H1 (cell line): ENCODE results near the gene IFT27. TPM values are rescaled to one million over a fixed set of nuclear protein-coding genes. Genes with fewer than 3 reads are reported as not detected.

Experiments
- CTCF ChIA-PET: fragments of 300-600 bp; sonication (Branson Sonifier 250); formaldehyde crosslinking; loops from one replicate; lab custom pipeline; 2021; ENCODE audit not compliant: partially characterized antibody; lab: Charles Lee
- POLR2A ChIA-PET: fragments of 300-600 bp; sonication (Branson Sonifier 250); formaldehyde crosslinking; loops from one replicate; lab custom pipeline; 2021; ENCODE audit warnings: inconsistent platforms; ENCODE audit not compliant: partially characterized antibody; lab: Charles Lee
- DNase-seq, 2 experiments: peaks; one replicate each; pipeline versions ENCODE4 v3.0.0 to v3.0.0-alpha.2; 2010 to 2022; ENCODE audit warnings: low spot score in 2 of 2, low read depth in 1 of 2, mixed read lengths in 1 of 2
- FAIRE-seq: peaks from 2 replicates; lab custom pipeline; 2011; peaks lifted over from hg19 to GRCh38; lab: Jason Lieb, UNC
- H2AFZ ChIP-seq: 2 replicates; pipeline ENCODE4 v1.8.1; 2012; ENCODE audit warnings: low read length, inconsistent platforms
- H2AK5ac ChIP-seq: 2 replicates; pipeline ENCODE4 v1.6.1; 2013; ENCODE audit warnings: low read depth, low read length
- H2BK120ac ChIP-seq: replicated peaks from 2 replicates; pipeline ENCODE3; 2013; ENCODE audit warnings: low read depth, low read length, inconsistent platforms
- H2BK12ac ChIP-seq: 2 replicates; pipeline ENCODE4 v1.6.1; 2013; ENCODE audit warnings: low read depth, low read length
- H2BK15ac ChIP-seq: 2 replicates; pipeline ENCODE4 v1.6.1; 2013; ENCODE audit warnings: low read length
- H2BK20ac ChIP-seq: 2 replicates; pipeline ENCODE4 v1.6.1; 2013; ENCODE audit warnings: low read length
- H2BK5ac ChIP-seq: 2 replicates; pipeline ENCODE4 v1.6.1; 2013; ENCODE audit warnings: low read depth, low read length
- H3K14ac ChIP-seq: 2 replicates; pipeline ENCODE4 v1.6.1; 2013; ENCODE audit warnings: inconsistent platforms; ENCODE audit not compliant: insufficient read length
- H3K18ac ChIP-seq: 2 replicates; pipeline ENCODE4 v1.6.1; 2013; ENCODE audit warnings: low read length; ENCODE audit errors: extremely low read depth
- H3K23ac ChIP-seq: 2 replicates; pipeline ENCODE4 v1.6.1; 2013; ENCODE audit warnings: inconsistent platforms; ENCODE audit not compliant: insufficient read length
- H3K23me2 ChIP-seq: 2 replicates; pipeline ENCODE4 v1.6.1; 2013; ENCODE audit warnings: low read depth, low read length
- H3K27ac ChIP-seq: 2 replicates; pipeline ENCODE4 v1.6.1; 2011; ENCODE audit warnings: low read depth, low read length, inconsistent platforms
- H3K27me3 ChIP-seq, 4 experiments: replicated peaks in 1 of 4; 1 replicate in 1 of 4; 2 replicates in 3 of 4; pipeline versions ENCODE4 v1.6.1 to v1.8.1; 2011 to 2013; ENCODE audit warnings: low read length in 3 of 4, mild to moderate bottlenecking in 3 of 4, inconsistent platforms in 2 of 4, mixed read lengths in 2 of 4, moderate library complexity in 1 of 4; ENCODE audit not compliant: control insufficient read depth in 3 of 4, insufficient read depth in 3 of 4; ENCODE audit errors: extremely low read depth in 1 of 4
- H3K36me3 ChIP-seq, 4 experiments: 2 replicates each; pipeline versions ENCODE4 v1.6.1 to v1.8.1; 2011 to 2013; ENCODE audit warnings: mild to moderate bottlenecking in 4 of 4, low read length in 3 of 4, moderate library complexity in 2 of 4, control low read depth in 1 of 4, inconsistent platforms in 1 of 4; ENCODE audit not compliant: insufficient read depth in 4 of 4, control insufficient read depth in 2 of 4
- H3K4ac ChIP-seq: replicated peaks from 2 replicates; pipeline ENCODE3; 2013; ENCODE audit warnings: low read length, low read depth, mixed read lengths, inconsistent platforms; ENCODE audit not compliant: insufficient read length
- H3K4me1 ChIP-seq, 4 experiments: replicated peaks in 1 of 4; 1 replicate in 1 of 4; 2 replicates in 3 of 4; pipeline versions ENCODE4 v1.6.1 to v1.8.1; 2011 to 2013; ENCODE audit warnings: low read length in 3 of 4, inconsistent platforms in 2 of 4, mixed read lengths in 1 of 4; ENCODE audit not compliant: insufficient read depth in 4 of 4, control insufficient read depth in 3 of 4
- H3K4me2 ChIP-seq, 2 experiments: 2 replicates each; pipeline versions ENCODE4 v1.6.1 to v1.8.1; 2011 to 2013; ENCODE audit warnings: low read depth in 2 of 2, low read length in 2 of 2, control low read depth in 1 of 2, inconsistent platforms in 1 of 2, mild to moderate bottlenecking in 1 of 2; ENCODE audit not compliant: insufficient read depth in 1 of 2
- H3K4me3 ChIP-seq, 4 experiments: fragments of 200-600, 300-600 bp in 1 of 4; sonication (generic), shearing (Covaris generic), sonication (Bioruptor Twin) in 1 of 4; 2 replicates each; pipeline versions ENCODE4 v1.5.1 to v1.8.1; 2011 to 2016; ENCODE audit warnings: low read length in 4 of 4, low read depth in 3 of 4, control low read depth in 2 of 4, inconsistent platforms in 2 of 4, mild to moderate bottlenecking in 2 of 4, mixed read lengths in 1 of 4, moderate library complexity in 1 of 4; ENCODE audit not compliant: insufficient read depth in 2 of 4; ENCODE audit errors: extremely low read depth in 1 of 4
- H3K56ac ChIP-seq: replicated peaks from 2 replicates; pipeline ENCODE3; 2013; ENCODE audit warnings: low read depth, mild to moderate bottlenecking, mixed read lengths, low read length, inconsistent platforms; ENCODE audit not compliant: insufficient read length
- H3K79me1 ChIP-seq: 2 replicates; pipeline ENCODE4 v1.6.1; 2013; ENCODE audit warnings: low read depth, low read length, control low read depth
- H3K79me2 ChIP-seq, 2 experiments: 2 replicates each; pipeline versions ENCODE4 v1.6.1 to v1.8.1; 2012 to 2013; ENCODE audit warnings: low read length in 2 of 2, mild to moderate bottlenecking in 2 of 2, inconsistent platforms in 1 of 2; ENCODE audit not compliant: insufficient read depth in 2 of 2, control insufficient read depth in 1 of 2
- H3K9ac ChIP-seq, 4 experiments: replicated peaks in 1 of 4; 1 replicate in 1 of 4; 2 replicates in 3 of 4; pipeline versions ENCODE4 v1.6.1 to v1.8.1; 2011 to 2013; ENCODE audit warnings: low read depth in 3 of 4, low read length in 3 of 4, control low read depth in 2 of 4, mild to moderate bottlenecking in 2 of 4, moderate library complexity in 2 of 4, inconsistent platforms in 1 of 4; ENCODE audit errors: extremely low read depth in 1 of 4
- H3K9me3 ChIP-seq, 2 experiments: 2 replicates each; pipeline versions ENCODE4 v1.6.1 to v1.8.1; 2012 to 2013; ENCODE audit warnings: mild to moderate bottlenecking in 2 of 2, moderate library complexity in 2 of 2, control low read depth in 1 of 2, inconsistent platforms in 1 of 2, low read depth in 1 of 2, low read length in 1 of 2, mixed read lengths in 1 of 2; ENCODE audit not compliant: insufficient read depth in 2 of 2
- H4K20me1 ChIP-seq, 2 experiments: replicated peaks in 1 of 2; 2 replicates each; pipeline versions ENCODE3 to v1.8.1; 2011 to 2013; ENCODE audit warnings: inconsistent platforms in 2 of 2, low read length in 2 of 2, mild to moderate bottlenecking in 1 of 2; ENCODE audit not compliant: insufficient read depth in 2 of 2, control insufficient read depth in 1 of 2
- H4K5ac ChIP-seq: 2 replicates; pipeline ENCODE4 v1.6.1; 2013; ENCODE audit warnings: low read length, low read depth, mixed read lengths, inconsistent platforms; ENCODE audit not compliant: insufficient read length
- H4K8ac ChIP-seq: 2 replicates; pipeline ENCODE4 v1.8.0; 2013; ENCODE audit warnings: mild to moderate bottlenecking, moderate library complexity, low read length, inconsistent platforms; ENCODE audit not compliant: insufficient read depth; ENCODE audit errors: extremely low read depth
- H4K91ac ChIP-seq: replicated peaks from 2 replicates; pipeline ENCODE3; 2013; ENCODE audit warnings: low read length, mixed read lengths, inconsistent platforms; ENCODE audit not compliant: insufficient read length
- BACH1 ChIP-seq: IDR thresholded peaks from 2 replicates; pipeline ENCODE4 v1.6.1; 2012; ENCODE audit warnings: low read length, improper control_type of control experiment
- CBX8 ChIP-seq: fragments of 300-800, 300-1000 bp; sonication (generic); IDR thresholded peaks from 2 replicates; pipeline ENCODE4 v1.7.1; 2016; ENCODE audit warnings: low read depth, low read length, borderline replicate concordance
- CHD1 ChIP-seq: IDR thresholded peaks from 2 replicates; pipeline ENCODE4 v1.6.1; 2012; ENCODE audit warnings: low read depth, low read length, improper control_type of control experiment
- CTBP2 ChIP-seq: IDR thresholded peaks from 2 replicates; pipeline ENCODE4 v1.7.0; 2011; ENCODE audit warnings: borderline replicate concordance, mild to moderate bottlenecking, moderate library complexity, mixed read lengths, low read length; ENCODE audit not compliant: insufficient read depth, insufficient read length
- JUN ChIP-seq: IDR thresholded peaks from 2 replicates; pipeline ENCODE4 v1.6.1; 2011; ENCODE audit warnings: low read depth, mild to moderate bottlenecking, improper control_type of control experiment, low read length
- KDM1A ChIP-seq: fragments of 200-600, 300-600 bp; sonication (generic); IDR thresholded peaks from 2 replicates; pipeline ENCODE4 v1.7.1; 2016; ENCODE audit warnings: mild to moderate bottlenecking, low read length, borderline replicate concordance
- MAFK ChIP-seq: IDR thresholded peaks from 2 replicates; pipeline ENCODE4 v1.6.1; 2012; ENCODE audit warnings: low read depth, mild to moderate bottlenecking, improper control_type of control experiment, low read length
- PHF8 ChIP-seq: fragments of 200-600 bp; sonication (generic); conservative IDR thresholded peaks from 2 replicates; pipeline ENCODE4 v1.7.1; 2012; ENCODE audit warnings: low read depth, mild to moderate bottlenecking, inconsistent platforms, low read length, moderate library complexity
- RBBP5 ChIP-seq: IDR thresholded peaks from 2 replicates; pipeline ENCODE4 v1.7.1; 2012; ENCODE audit warnings: low read depth, mild to moderate bottlenecking, inconsistent platforms, low read length, moderate library complexity, borderline replicate concordance
- SP4 ChIP-seq: IDR thresholded peaks from 2 replicates; pipeline ENCODE4 v1.6.1; 2012; ENCODE audit warnings: low read length, inconsistent platforms
- SRF ChIP-seq: IDR thresholded peaks from 2 replicates; pipeline ENCODE4 v1.6.1; 2011; ENCODE audit warnings: mild to moderate bottlenecking, low read depth, low read length, moderate library complexity
- WGBS, 2 experiments: shearing (Covaris generic) in 1 of 2; methylation state at CpG; one replicate each; pipeline versions ENCODE4 v1.1.6 to v1.1.7; 2013 to 2015; ENCODE audit warnings: low lambda C conversion rate in 2 of 2, mixed read lengths in 2 of 2, inconsistent platforms in 1 of 2, low coverage in 1 of 2, missing lambda C conversion rate in 1 of 2; ENCODE audit not compliant: insufficient replicate concordance in 2 of 2, insufficient coverage in 1 of 2, insufficient read length in 1 of 2; ENCODE audit errors: extremely low coverage in 1 of 2, missing lambda C conversion rate in 1 of 2; 5-methylcytosine and 5-hydroxymethylcytosine counted together
- polyA plus RNA-seq, 7 experiments: library from polyadenylated mRNA; depleted of rRNA in 3 of 7; stranded (reverse) in 5 of 7; unstranded in 2 of 7; fragments of >200 nt in 5 of 7; fragments of 200-250 nt in 2 of 7; gene quantifications; 1 replicate in 5 of 7; 2 replicates in 1 of 7; 4 replicates in 1 of 7; pipeline versions ENCODE4 v1.2.1 to v1.2.3, GENCODE V29; 2011 to 2013; ENCODE audit warnings: missing spikeins in 2 of 7, mixed read lengths in 2 of 7
- total RNA-seq: library from RNA; stranded (reverse); fragmentation: NEBNext Ultra II Directional; extraction: Animal tissue kit (Norgen Biotek cat#: 25700); gene quantifications from 2 replicates; pipeline ENCODE4 v1.2.1, GENCODE V29; 2021
- TF ChIP-seq, protein P1 (sequence below): IDR thresholded peaks from 2 replicates; pipeline ENCODE4 v1.6.1; 2011; ENCODE audit warnings: low read length, improper control_type of control experiment

Gene IFT27
- total and polyA plus RNA-seq, 2 of the 8 experiments (the other 6 are each of a cell fraction or from before 2014, with no cell fraction given) = 36.4 to 46.2 TPM

- Histone ChIP-seq H3K9ac (no peak overlapping the region), H4K5ac (no peak overlapping the region), H4K91ac (no peak overlapping the region), H3K79me1 (no peaks in the 10 kb centered on the region), H2BK12ac (no peak overlapping the region), H3K27ac (no peak overlapping the region), H2AK5ac (no peak overlapping the region), H3K23me2 (peaks cover 4% of the 10 kb centered on the region; the same call in 1 of the 2 replicates), H3K18ac (peak overlapping the region; percentile 13; the same call in 1 of the 2 replicates), H3K4me2 (no peak overlapping the region), H3K56ac (no peak overlapping the region), H3K4me1 (peaks cover 0 to 5% (median 0%) of the 10 kb centered on the region in 4 experiments; a peak in 2 of 7 replicates), H2BK15ac (no peak overlapping the region), H3K79me2 (no peaks in the 10 kb centered on the region), H3K9me3 (no peaks in the 10 kb centered on the region), H3K4me3 (no peak overlapping the region), H4K8ac (no peak overlapping the region), H2BK5ac (no peak overlapping the region), H2BK20ac (no peak overlapping the region), H2AFZ (no peak overlapping the region), H2BK120ac (no peak overlapping the region), H3K4ac (no peak overlapping the region), H3K27me3 (0 out of 7 replicates have a peak, but pooled peaks cover 0 to 2% (median 0%) of the 10 kb centered on the region in 4 experiments), H3K23ac (no peak overlapping the region), H3K14ac (no peak overlapping the region), H3K36me3 (no peaks in the 10 kb centered on the region), H4K20me1 (no peaks in the 10 kb centered on the region)
- FAIRE-seq (no peak), DNase-seq (no peak)
- WGBS, 2 experiments = 88% methylated on average over 7 of the region's 7 CpGs; no CpG with 5 or more reads in 1 of the 2 experiments
- ChIA-PET POLR2A (no interaction called here), CTCF (interaction anchor here (1.2 to 2.3 kb wide), 2 partner anchors 48 to 54 kb away, joined by 3 to 10 read pairs; partner anchors contain the start of gene NCF4)
- TF ChIP-seq MAFK (no peak), CTBP2 (no peak), SP4 (no peak), BACH1 (no peak), PHF8 (no peak), RBBP5 (no peak), KDM1A (no peak), SRF (no peak), JUN (no peak), CBX8 (no peak), CHD1 (no peak)
- TF ChIP-seq, protein P1, sequence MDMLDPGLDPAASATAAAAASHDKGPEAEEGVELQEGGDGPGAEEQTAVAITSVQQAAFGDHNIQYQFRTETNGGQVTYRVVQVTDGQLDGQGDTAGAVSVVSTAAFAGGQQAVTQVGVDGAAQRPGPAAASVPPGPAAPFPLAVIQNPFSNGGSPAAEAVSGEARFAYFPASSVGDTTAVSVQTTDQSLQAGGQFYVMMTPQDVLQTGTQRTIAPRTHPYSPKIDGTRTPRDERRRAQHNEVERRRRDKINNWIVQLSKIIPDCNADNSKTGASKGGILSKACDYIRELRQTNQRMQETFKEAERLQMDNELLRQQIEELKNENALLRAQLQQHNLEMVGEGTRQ = no peak
- TF ChIP-seq, all 59 proteins: peak for 0
Observed at GRCh38 chr22:36807627-36808026, 31.7 kb upstream of the IFT27 start.
